Measurements from ENCODE around the gene RABL6.
A peak's percentile ranks its signal among the peaks of the same experiment; 100 is the strongest.
"Not testable (repeated sequence)": the region's sequence is repeated elsewhere in the genome, so short reads cannot be mapped to it uniquely, and the experiment has no call there.

RABL6 gene

DNA sequence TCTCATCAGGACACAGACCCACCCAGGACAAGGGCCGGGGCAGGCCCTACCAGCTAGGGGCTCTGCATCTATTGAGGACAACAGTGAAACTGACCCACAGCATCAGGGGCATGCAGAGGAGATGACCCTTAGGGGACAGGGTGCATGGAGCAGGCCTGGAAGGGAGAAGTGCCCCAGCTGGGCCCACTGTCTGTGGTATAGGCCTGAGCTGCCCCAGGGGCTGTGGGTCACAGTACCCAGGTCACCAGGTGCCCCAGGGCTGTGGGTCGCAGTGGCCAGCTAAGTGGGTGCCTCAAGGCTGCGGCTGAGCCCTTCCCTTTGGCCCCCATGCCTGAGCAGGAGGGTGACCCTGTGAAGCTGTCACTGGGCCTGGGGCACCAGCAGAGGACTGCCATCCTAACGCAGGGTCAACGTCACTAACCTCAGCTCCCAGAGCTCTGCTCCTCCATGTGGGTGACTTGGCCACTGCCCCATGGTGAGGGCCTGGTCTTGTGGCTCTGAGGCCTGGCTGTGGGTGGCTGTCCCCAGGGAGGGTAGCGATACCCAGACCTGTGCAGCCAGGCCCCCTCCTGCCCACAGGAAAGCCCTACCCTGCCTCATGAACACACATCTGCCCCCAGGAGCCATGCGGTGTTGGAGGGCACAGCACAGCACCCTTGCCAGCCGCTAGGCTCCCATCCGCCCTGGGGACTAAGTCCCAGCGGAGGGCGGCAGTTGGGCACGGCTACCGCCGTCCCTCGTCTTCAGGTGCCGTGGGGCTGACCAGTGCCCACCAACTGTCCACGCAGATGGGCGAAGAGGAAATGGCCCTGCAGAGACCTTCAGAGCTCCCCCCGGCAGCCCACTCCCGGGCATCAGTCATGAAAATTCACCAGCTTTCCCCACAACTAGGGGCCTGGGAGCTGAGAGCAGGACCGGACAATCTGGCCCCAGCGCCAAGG lies 53.5 kb downstream of the RABL6 start:
- DNase-seq = no peak

DNA sequence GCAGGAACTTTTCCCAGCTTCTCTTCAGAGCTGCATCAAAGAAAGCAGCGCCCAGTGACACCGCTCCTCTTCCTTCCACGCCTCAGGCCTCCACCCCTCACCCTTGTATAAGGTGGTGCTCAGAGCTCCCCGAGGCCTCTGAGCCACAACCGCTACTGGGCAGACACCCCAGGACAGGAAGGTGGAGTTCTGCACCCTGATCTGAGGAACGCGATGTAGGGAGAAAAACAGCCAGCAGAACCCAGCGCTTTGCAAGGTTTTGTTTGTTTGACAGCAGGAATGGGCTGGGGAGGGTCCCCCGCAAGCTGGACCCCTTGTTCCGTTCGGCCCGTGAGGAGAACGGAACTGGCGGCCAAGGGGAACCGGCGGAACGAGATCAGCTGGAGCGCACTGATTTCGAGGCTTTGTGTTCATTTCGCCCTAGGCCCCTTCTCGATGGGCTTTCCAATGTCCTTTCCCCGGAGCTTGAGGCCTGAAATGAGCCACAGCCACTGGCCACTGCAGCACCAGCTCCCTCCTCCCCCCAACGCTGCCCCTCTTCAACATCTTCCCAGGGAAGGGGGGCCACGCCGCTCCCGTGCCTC lies 54.2 kb downstream of the RABL6 start:
- no peak for DNase-seq

DNA sequence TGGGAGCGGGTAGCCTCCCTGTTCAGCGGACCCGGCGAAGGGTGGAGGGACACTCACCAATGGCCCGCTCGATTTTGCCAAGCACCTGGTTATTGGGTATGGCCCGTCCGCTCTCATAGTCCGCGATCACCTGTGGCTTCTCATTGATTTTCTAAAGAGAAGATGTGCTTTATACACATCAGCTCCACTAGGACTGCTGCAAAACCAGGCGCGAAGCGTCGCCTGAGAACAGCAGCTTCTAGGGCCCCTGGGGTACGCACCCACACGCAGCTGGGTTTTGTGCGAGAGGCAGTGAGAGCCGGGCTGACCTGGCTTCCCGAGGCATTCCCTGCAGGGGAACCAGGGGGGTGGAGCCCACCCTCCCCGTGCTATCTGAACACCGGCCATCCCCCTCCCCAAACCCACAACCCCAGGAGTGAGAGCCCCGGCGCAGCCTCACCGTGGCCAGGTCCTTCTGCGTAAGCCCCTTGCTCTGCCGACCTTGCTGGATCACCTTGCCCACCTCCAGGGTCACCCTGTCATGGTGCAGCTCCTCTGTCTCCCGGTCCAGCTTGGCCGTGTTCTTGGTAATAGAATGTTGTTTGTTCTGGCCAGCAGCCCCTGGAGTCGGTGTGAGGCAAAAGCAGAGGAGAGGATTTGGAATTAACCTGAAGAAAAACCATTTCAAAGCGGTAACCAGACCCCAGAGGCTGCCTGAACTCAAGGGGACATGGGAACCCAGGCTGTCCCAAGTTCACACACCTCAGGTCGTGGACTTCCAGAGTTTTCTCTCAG lies 55.3 kb downstream of the RABL6 start:
- no peak for DNase-seq

DNA sequence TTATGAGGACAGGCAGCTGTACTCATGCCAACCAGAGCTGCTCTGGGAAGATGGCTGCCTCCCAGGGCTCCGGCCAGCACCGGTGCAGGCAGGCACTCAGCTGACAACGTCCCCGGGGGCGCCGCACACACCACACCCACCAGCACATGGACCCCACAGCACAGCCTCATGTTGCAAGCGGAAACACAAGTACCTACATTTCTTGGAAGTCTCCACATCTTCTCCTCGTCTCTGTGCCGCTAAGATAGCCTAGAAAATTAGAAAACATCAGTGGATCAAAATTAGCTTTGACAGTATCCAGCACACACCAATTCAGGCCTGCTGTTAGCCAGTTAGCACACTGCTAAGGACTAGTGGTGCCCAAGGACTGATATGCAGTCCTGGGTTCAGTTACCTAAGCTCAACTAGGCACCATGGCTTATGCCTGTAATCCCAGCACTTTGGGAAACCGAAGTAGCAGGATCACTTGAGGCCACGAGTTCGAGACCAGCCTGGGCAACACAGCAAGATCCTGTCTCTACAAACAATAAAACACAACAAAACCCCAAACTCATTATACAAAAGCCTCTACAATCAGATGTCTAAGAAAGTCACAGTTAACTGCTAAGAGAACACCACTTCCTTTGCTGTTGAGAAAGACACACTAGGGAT lies 56.0 kb downstream of the RABL6 start:
- no peak for DNase-seq

DNA sequence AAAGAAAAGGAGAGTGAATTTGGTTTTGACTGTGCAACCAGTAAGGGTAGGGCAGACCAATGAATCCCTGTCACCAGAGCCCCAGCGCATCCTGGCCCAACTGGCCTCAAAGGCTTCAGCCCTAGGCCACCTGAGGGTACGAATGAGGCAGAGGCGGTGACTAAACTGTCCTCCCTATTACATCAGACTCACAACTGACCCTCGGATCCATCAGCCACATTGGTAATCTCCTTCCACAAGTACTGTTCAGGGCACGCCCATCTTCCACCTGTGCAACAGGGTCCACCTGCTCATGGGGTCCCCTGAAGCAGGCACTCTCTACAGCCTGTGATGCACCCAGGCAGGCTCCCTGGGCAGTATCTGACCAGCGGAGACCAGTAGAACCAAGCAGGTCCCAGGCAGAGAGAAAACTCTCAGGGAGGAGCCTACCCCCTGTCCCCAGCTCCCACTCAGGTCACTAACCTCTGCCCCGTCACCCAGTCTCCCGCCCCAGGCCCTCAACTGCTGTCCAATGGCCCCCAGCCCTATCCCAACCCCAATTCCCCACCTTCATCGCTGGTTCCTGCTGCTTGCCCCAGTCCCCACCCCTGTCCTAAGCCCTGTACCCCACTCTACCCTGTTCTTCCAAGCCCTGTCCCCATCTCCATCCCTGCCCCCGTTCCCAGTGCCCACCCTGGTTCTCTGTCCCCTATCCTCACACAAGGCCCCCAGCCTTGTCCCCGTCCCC lies 57.5 kb downstream of the RABL6 start:
- no peak for DNase-seq

DNA sequence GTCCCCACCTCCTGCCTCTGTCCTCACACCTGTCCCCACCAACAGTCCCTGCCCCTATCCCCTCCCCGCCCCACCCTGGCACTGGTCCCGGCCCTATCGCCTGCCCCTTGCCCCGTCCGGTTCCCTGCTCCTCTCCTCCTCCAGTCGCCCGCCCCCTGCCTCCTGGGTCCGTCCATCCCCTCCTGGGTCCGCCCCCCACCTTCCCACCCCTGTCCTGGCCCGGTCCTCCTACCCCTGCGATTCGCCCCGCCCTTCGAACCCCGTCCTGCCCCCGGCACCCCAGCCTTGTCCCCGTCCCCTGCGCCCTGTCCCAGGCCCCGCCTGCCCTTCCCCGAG lies 58.0 kb downstream of the RABL6 start:
- DNase-seq = no peak

DNA sequence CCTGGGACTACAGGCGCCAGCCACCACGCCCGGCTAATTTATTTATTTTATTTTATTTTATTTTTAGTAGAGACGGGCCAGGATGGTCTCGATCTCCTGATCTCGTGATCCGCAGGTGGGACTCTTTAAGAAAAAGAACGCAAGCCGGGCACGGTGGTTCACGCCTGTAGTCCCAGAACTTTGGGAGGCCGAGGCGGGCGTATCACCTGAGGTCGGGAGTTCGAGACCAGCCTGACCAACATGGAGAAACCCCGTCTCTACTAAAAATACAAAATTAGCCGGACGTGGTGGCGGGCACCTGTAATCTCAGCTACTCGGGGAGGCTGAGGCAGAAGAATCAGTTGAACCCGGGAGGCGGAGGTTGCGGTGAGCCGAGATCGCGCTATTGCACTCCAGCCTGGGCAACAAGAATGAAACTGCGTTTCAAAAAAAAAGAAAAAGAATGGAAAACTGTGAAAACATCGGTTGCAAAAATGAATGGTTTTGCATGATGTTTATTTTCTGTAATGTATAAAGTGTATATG lies 59.2 kb downstream of the RABL6 start:
- DNase-seq = not testable (repeated sequence)

DNA sequence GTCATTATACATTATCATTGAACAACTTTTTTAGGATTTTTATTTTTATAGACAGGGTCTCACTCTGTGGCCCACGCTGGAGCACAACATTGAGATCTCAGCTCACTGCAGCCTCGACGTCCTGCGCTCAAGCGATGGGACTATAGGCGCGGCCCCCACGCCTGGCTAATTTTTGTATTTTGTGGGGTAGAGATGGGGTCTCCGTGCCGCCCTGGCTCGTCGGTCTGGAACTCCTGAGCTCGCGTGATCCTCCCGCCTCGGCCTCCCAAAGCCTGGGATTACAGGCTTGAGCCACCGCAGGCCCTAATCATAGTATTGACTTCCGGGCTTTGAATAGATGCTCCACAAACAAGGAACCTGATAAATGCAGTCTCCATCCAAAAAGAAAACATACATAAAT lies 59.7 kb downstream of the RABL6 start:
- DNase-seq = no peak

DNA sequence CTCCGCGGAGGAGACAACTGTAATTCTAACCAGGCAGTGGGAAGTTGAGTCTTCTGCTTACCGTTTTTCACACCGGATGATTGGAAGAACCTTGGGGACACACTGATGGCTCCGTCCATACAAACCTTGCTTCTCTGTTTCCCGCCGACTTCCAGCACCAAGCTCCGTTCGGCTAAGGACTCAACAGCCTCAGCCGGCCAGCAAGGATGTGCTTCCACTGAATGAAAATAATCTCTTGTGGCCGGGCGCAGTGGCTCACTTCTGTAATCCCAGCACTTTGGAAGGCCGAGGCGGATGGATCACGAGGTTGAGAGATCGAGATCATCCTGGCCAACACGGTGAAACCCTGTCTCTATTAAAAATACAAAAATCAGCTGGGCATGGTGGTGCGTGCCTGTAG lies 60.2 kb downstream of the RABL6 start:
- no peak for DNase-seq

DNA sequence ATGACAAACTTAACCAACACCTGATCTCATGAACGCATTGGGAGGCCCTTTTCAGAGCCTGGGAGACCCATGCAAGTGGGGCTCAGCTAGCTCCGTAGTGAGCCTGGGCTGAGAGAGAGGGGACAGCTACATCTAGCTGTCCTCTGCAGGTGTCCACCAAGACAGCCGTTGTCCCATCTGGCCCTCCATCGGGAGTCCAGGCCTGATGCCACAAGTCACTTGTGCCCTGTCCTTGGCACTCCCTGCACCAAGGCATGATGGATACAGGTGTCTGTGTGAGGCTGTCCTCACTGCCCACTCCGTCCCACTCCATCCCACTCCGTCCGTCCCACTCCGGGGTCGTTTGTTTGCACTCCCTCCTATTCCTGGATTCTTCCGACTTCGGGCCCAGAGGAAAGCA lies 60.9 kb downstream of the RABL6 start:
- no peak for DNase-seq

DNA sequence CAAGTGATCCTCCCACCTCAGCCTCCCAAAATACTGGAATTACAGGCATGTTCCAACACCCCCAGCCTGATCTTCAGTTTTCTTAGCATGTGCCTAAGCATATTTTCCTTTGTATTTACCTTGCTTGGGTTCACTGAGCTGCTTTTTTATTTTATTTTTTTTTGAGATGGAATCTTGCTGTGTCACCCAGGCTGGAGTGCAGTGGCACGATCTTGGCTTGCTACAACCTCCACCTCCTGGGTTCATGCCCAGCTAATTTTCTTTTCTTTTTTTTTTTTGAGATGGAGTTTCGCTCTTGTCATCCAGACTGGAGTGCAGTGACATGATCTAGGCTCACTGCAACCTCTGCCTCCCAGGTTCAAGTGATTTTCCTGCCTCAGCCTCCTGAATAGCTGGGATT lies 61.9 kb downstream of the RABL6 start:
- not testable (repeated sequence) for DNase-seq

DNA sequence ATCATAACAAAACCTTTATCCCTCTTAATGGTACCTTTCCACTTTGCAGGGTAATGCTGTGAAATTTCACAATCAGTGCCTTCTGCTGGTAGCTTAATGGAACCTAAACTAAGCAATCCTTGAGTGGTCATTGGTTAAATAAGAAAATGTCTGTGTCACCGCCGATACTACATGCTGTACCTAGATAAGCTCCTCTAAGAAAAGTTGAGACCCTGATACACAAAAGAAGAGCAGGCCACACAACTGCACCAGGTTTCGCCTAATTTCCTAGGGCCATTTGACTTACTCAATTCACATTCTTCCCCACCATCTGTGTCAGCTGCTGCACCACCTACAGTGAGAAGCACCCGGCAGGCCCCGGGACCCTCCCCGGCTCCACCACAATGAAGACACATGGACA lies 67.4 kb downstream of the RABL6 start:
- no peak for DNase-seq

DNA sequence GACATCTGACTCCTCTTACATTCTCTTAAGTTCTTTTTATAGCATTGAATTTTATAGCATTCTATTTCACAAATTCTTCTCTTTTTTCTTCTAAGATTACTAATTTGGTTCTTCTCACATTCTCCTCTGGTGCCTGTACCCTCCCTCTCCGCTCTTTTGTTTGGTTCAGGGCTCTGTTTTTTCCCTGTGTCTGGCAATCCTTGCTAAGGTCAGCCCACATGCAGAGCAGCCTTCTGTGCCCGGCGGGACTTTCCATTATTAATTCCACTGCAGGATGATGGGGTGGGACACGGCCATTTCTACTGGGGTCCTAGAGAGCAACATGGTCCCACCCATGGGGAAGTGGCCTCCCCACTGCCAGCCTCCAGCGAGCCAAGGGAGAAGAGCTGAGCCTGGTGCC lies 68.7 kb downstream of the RABL6 start:
- DNase-seq = no peak

DNA sequence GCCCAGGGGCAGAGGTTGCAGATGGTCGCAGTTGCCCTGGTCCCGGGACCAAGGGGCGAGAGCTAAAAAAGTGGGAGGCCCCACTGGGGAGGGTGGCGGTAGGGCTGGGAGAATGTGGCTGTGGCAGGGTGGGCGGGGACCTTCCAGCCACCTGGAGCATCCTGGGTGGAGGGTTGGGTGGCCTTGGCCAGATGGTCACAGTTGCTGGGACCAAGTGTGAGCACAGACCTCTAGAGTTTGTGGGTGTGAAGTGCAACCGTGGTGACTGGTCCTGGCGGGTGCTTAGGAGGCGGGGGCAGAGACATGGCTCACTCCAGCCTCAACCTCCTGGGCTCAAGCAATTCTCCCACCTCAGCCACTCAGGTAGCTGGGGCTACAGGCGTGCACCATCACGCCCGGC lies 72.9 kb downstream of the RABL6 start:
- peak; percentile 30 for DNase-seq

DNA sequence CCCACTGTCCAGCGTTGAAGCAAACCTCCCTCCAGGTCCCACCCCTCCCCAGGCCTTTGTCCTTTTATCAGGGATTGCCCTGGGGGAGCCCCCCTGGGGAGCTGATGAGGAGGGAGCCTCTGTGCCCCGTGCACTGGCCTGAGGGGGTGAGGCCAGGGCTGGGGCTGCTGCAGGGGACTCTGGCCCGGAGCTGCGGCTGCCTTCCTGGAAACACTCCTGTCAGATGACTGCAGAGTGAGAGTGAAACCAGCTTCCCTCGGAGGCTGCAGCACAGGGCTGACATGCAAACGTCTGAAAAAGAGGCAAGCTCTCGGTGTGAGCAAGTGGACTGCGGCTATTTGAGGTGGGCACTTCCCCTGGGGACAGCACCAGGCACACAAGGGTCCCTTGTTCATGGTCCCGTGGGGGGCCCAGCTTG lies 74.0 kb downstream of the RABL6 start:
- peak; percentile 45 for DNase-seq

DNA sequence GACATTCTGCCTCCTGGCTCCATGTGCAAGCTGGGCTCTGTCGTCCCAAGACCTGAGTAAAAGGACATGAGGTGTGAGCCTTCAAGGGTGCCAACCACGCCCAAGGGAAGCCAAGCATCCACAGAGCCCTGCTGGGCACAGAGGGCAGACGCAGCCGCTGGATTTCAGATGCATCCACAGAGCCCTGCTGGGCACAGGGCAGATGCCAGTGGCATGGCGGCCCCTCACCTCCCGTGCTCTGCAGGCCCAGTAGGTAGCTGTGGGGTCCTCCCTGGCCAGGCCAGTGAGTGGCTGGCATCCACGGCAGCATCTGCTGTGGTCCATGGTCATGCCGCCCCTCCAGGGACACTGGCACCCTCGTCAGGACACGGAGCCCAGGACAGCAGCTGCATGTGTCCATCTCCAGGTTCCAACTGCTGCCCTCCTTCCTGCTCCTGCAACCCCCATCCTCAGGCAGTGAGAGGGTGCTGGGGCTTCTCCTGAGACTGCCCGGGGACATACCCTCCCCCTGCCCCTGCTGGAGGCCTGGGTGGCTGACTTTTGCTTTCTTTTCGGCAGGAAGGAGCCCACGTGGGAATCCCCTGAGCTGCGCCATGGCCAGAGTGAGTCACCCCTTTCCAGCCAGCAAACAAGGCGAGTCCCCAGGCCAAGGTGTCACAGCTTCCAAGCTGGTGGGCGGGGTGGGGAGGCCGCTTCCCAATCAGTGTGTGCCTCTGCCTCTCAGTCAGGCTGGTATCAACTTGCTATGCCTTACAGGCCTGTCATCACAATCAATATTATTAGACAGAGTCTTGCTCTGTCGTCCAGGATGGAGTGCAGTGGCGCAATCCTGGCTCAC lies 74.6 kb downstream of the RABL6 start:
- DNase-seq = peak; percentile 62

DNA sequence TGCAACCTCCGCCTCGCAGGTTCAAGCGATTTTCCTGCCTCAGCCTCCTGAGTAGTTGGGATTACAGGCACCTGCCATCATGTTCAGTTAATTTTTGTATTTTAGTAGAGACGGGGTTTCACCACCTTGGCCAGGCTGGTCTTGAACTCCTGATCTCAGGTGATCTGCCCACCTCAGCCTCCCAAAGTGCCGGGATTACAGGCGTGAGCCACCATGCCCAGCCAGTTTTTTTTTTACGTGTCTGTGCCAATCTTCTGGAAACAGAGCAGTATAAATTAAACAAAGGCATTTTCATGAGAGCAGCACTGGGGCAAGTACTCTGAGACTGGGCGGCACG lies 75.2 kb downstream of the RABL6 start:
- DNase-seq = not testable (repeated sequence)

DNA sequence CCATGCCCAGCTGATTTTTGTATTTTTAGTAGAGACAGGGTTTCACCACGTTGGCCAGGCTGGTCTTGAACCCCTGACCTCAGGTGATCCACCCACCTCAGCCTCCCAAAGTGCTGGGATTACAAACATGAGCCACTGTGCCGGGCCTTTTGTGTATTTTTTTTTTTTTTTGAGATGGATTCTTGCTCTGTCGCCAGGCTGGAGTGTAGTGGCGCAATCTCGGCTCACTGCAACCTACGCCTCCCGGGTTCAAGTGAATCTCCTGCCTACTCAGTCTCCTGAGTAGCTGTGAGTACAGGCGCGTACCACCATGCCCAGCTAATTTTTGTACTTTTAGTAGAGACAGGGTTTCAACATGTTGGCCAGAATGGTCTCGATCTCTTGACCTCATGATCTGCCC lies 75.9 kb downstream of the RABL6 start:
- not testable (repeated sequence) for DNase-seq

DNA sequence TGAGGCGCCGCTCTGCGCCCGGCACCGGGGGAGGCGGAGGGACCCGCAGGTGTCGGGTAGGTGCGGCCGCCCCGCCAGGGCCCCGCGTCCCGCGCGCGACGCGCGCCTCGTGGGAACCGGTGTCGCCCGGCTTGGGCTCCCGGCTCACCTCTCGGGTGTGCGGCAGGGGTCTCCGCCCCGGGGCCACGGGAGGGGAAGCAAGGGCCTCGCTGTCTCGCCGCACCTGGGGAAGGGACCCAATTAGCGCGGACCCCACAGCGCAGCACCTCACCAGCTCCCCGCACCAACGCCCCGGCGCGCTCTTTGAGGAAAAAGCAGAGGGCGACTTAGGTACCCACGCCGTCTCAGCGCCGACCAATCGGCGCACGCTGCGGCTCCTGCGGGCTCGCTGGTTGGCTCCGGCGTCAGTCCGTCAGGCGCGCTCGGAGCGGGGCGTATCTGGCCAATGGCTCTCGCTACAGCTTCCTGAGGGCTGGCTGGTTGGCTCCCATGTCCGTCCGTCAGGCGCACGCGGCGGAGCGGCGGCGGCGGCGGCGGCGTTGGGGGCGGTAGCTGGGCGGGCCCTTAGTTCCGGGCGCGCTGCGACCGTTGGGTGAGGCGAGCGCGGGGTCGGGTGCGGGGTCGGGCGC lies 78.3 kb downstream of the RABL6 start, which contains the start of gene TRAF2:
Gene TRAF2, plus strand, starts transcription at position 567 of the 629 bp plus-strand sequence. CDS start 12,225 bp downstream, outside the sequence.
- peak; percentile 97 for DNase-seq
